ENCODE measurements around the gene SPATA18.

DNA sequence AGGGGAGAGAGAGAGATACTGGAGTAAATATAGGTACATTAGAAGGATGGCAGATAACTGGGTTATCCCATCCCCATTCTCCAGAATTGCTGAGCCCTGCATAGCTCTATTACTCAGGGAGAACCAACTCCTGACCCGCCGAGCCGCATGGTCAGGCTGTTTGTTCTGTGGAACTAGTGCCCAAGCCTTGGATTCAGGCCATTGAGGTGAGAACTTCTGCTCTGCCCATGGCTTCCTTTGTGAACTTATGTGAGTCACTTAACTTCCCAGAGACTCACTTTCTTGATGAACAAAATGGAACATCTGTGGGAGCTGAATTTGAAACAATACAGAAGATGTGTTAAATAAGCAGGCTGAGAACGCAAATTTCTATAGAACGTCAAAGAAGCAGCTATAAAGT lies 54.2 kb downstream of the SPATA18 start:
- TF ChIP-seq ZBTB7A (IDR thresholded peaks at IDR 0.05; ENCODE audit: low read depth) = no peak
- TF ChIP-seq RAD21 (IDR thresholded peaks at IDR 0.05; ENCODE audit: low read depth) = no peak
- TF ChIP-seq, protein P1, sequence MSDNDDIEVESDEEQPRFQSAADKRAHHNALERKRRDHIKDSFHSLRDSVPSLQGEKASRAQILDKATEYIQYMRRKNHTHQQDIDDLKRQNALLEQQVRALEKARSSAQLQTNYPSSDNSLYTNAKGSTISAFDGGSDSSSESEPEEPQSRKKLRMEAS (IDR thresholded peaks at IDR 0.05) = no peak
- no peak for TF ChIP-seq CREB1 (IDR thresholded peaks at IDR 0.05; ENCODE audit: low read depth)
- TF ChIP-seq EP300 (IDR thresholded peaks at IDR 0.05; ENCODE audit: borderline replicate concordance) = no peak
- TF ChIP-seq NFIC (IDR thresholded peaks at IDR 0.05) = no peak
- TF ChIP-seq USF1 (IDR thresholded peaks at IDR 0.05) = no peak
